ENCODE results near the gene LPCAT3. TPM values are rescaled to one million over a fixed set of nuclear protein-coding genes. Genes with fewer than 3 reads are reported as not detected.
A peak's percentile ranks its signal among the peaks of the same experiment; 100 is the strongest.

Gene LPCAT3
- total and polyA plus RNA-seq, 4 donors, result 41.9 to 96.5 (median 77.0) TPM

DNA sequence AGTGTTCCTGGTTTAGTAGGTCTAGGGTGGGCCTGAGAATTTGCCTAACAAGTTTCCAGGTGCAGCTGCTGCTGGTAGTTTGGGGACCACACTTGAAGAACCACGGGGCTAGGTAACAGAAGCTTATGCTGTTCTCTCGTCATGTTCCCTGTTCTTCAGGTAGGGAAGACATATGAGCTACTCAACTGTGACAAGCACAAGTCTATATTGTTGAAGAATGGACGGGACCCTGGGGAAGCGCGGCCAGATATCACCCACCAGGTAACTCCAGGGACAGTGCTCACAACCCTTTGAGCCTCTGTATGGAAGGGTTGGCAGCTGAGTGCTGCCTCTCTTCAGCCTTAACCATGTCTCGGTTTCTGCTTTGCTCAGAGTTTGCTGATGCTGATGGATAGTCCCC, 44.1 kb downstream of the LPCAT3 start:
- WGBS, result 94% methylated on average over 6 of the region's 6 CpGs
- Histone ChIP-seq H3K36me3 (ENCODE audit: control insufficient read depth in 4 of 4, insufficient read depth in 3 of 4, low read depth in 1 of 4, low read length in 3 of 4) (peaks cover 2 to 50% (median 47%) of the 10 kb centered on the region in 4 donors), H3K27me3 (ENCODE audit: control insufficient read depth in 4 of 4, insufficient read depth in 4 of 4, low read length in 3 of 4) (no peaks in the 10 kb centered on the region), H3K9ac (ENCODE audit: low read depth in 1 of 2, low read length in 2 of 2) (no peak overlapping the region), H3K4me3 (ENCODE audit: low read depth in 1 of 3, low read length in 3 of 3) (no peak overlapping the region), H3K4me1 (ENCODE audit: control insufficient read depth in 4 of 4, insufficient read depth in 4 of 4, low read length in 3 of 4) (peaks cover 0 to 9% (median 9%) of the 10 kb centered on the region in 4 donors), H3K27ac (ENCODE audit: low read depth in 1 of 2, low read length in 2 of 2) (no peak overlapping the region), H3K9me3 (ENCODE audit: control insufficient read depth in 4 of 4, low read length in 3 of 4) (no peaks in the 10 kb centered on the region)
- DNase-seq (ENCODE audit: low spot score), result no peak
- TF ChIP-seq, protein P1, sequence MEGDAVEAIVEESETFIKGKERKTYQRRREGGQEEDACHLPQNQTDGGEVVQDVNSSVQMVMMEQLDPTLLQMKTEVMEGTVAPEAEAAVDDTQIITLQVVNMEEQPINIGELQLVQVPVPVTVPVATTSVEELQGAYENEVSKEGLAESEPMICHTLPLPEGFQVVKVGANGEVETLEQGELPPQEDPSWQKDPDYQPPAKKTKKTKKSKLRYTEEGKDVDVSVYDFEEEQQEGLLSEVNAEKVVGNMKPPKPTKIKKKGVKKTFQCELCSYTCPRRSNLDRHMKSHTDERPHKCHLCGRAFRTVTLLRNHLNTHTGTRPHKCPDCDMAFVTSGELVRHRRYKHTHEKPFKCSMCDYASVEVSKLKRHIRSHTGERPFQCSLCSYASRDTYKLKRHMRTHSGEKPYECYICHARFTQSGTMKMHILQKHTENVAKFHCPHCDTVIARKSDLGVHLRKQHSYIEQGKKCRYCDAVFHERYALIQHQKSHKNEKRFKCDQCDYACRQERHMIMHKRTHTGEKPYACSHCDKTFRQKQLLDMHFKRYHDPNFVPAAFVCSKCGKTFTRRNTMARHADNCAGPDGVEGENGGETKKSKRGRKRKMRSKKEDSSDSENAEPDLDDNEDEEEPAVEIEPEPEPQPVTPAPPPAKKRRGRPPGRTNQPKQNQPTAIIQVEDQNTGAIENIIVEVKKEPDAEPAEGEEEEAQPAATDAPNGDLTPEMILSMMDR (IDR thresholded peaks at IDR 0.05; ENCODE audit: low read depth, low read length, missing input control), result no peak
- TF ChIP-seq RXRA (IDR thresholded peaks at IDR 0.05), result no peak
- no peak for TF ChIP-seq ATF3 (IDR thresholded peaks at IDR 0.05)
- TF ChIP-seq SP1 (IDR thresholded peaks at IDR 0.05), result no peak
- TF ChIP-seq FOXA1 (IDR thresholded peaks at IDR 0.05), result no peak
- TF ChIP-seq TAF1 (conservative IDR thresholded peaks at IDR 0.05), result no peak

DNA sequence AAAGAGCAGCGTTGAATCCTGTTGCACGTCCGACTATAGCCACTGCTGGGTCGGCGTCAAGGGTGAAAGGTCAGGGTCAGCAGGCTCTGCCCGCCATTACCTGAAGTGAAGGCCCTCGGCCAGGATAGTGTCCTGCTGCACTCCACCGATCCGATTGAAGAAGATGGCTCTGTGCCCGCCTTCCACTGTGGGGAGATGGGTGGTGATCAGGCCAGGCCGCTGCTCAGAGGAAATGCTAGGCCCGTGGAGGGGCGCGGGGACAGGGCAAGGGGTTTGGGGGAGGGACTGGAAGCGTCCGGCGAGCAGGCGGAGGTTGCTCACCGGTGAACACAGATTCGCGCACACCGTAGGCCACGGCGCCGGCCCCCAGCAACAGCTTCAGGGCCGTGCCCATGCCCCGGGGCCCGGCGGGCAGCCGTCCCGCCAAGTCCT, 48.2 kb downstream of the LPCAT3 start:
- Histone ChIP-seq H3K27ac (ENCODE audit: low read depth in 1 of 2, low read length in 2 of 2) (peak overlapping the region; percentile 78 to 84), H3K9ac (ENCODE audit: low read depth in 1 of 2, low read length in 2 of 2) (peak overlapping the region; percentile 54 to 93), H3K4me1 (ENCODE audit: control insufficient read depth in 4 of 4, insufficient read depth in 4 of 4, low read length in 3 of 4) (peaks cover 0 to 29% (median 22%) of the 10 kb centered on the region in 4 donors), H3K36me3 (ENCODE audit: control insufficient read depth in 4 of 4, insufficient read depth in 3 of 4, low read depth in 1 of 4, low read length in 3 of 4) (peaks cover 13 to 40% (median 38%) of the 10 kb centered on the region in 4 donors), H3K9me3 (ENCODE audit: control insufficient read depth in 4 of 4, low read length in 3 of 4) (no peaks in the 10 kb centered on the region), H3K27me3 (ENCODE audit: control insufficient read depth in 4 of 4, insufficient read depth in 4 of 4, low read length in 3 of 4) (no peaks in the 10 kb centered on the region), H3K4me3 (ENCODE audit: low read depth in 1 of 3, low read length in 3 of 3) (peak overlapping the region; percentile 56 to 90 (median 82))
- DNase-seq (ENCODE audit: low spot score), result no peak
- WGBS, result under 1% methylated on average over 31 of the region's 31 CpGs
- peak in 1 of 2 donors; percentile 10 for TF ChIP-seq HNF4A (conservative IDR thresholded peaks at IDR 0.05)
- TF ChIP-seq, protein P1 (IDR thresholded peaks at IDR 0.05; ENCODE audit: low read depth, low read length, missing input control), result no peak
- TF ChIP-seq EGR1 (IDR thresholded peaks at IDR 0.05; ENCODE audit: low read depth in 2 of 2), result no peak
- no peak for TF ChIP-seq JUND (IDR thresholded peaks at IDR 0.05)
- peak in 1 of 2 donors; percentile 26 for TF ChIP-seq RXRA (IDR thresholded peaks at IDR 0.05)
- TF ChIP-seq, protein P2, sequence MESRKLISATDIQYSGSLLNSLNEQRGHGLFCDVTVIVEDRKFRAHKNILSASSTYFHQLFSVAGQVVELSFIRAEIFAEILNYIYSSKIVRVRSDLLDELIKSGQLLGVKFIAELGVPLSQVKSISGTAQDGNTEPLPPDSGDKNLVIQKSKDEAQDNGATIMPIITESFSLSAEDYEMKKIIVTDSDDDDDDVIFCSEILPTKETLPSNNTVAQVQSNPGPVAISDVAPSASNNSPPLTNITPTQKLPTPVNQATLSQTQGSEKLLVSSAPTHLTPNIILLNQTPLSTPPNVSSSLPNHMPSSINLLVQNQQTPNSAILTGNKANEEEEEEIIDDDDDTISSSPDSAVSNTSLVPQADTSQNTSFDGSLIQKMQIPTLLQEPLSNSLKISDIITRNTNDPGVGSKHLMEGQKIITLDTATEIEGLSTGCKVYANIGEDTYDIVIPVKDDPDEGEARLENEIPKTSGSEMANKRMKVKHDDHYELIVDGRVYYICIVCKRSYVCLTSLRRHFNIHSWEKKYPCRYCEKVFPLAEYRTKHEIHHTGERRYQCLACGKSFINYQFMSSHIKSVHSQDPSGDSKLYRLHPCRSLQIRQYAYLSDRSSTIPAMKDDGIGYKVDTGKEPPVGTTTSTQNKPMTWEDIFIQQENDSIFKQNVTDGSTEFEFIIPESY (IDR thresholded peaks at IDR 0.05), result no peak
- no peak for TF ChIP-seq FOXA1 (IDR thresholded peaks at IDR 0.05)
- no peak for TF ChIP-seq TAF1 (conservative IDR thresholded peaks at IDR 0.05)
- no peak for TF ChIP-seq YY1 (IDR thresholded peaks at IDR 0.05)
- no peak for TF ChIP-seq ATF3 (IDR thresholded peaks at IDR 0.05)
- TF ChIP-seq RAD21 (IDR thresholded peaks at IDR 0.05), result no peak
- TF ChIP-seq, protein P3, sequence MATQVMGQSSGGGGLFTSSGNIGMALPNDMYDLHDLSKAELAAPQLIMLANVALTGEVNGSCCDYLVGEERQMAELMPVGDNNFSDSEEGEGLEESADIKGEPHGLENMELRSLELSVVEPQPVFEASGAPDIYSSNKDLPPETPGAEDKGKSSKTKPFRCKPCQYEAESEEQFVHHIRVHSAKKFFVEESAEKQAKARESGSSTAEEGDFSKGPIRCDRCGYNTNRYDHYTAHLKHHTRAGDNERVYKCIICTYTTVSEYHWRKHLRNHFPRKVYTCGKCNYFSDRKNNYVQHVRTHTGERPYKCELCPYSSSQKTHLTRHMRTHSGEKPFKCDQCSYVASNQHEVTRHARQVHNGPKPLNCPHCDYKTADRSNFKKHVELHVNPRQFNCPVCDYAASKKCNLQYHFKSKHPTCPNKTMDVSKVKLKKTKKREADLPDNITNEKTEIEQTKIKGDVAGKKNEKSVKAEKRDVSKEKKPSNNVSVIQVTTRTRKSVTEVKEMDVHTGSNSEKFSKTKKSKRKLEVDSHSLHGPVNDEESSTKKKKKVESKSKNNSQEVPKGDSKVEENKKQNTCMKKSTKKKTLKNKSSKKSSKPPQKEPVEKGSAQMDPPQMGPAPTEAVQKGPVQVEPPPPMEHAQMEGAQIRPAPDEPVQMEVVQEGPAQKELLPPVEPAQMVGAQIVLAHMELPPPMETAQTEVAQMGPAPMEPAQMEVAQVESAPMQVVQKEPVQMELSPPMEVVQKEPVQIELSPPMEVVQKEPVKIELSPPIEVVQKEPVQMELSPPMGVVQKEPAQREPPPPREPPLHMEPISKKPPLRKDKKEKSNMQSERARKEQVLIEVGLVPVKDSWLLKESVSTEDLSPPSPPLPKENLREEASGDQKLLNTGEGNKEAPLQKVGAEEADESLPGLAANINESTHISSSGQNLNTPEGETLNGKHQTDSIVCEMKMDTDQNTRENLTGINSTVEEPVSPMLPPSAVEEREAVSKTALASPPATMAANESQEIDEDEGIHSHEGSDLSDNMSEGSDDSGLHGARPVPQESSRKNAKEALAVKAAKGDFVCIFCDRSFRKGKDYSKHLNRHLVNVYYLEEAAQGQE (IDR thresholded peaks at IDR 0.05), result no peak
- TF ChIP-seq HNF4G (IDR thresholded peaks at IDR 0.05), result no peak
- peak; percentile 64 for TF ChIP-seq NR2F2 (IDR thresholded peaks at IDR 0.05)
- no peak for TF ChIP-seq GABPA (IDR thresholded peaks at IDR 0.05 in 1 of 2, conservative IDR thresholded peaks at IDR 0.05 in 1 of 2)
- TF ChIP-seq SP1 (IDR thresholded peaks at IDR 0.05), result no peak
- TF ChIP-seq FOXA2 (IDR thresholded peaks at IDR 0.05), result no peak

All from liver (tissue), 9 donors.